NCI-H2227 treated with DMSO at 0.1 percent for 48 hours (cell line): ENCODE data around the gene GRAMD4.

Source experiments
- DNase-seq: peaks from one replicate; lab custom pipeline; 2025; lab: John Stamatoyannopoulos, UW

Gene GRAMD4

DNA sequence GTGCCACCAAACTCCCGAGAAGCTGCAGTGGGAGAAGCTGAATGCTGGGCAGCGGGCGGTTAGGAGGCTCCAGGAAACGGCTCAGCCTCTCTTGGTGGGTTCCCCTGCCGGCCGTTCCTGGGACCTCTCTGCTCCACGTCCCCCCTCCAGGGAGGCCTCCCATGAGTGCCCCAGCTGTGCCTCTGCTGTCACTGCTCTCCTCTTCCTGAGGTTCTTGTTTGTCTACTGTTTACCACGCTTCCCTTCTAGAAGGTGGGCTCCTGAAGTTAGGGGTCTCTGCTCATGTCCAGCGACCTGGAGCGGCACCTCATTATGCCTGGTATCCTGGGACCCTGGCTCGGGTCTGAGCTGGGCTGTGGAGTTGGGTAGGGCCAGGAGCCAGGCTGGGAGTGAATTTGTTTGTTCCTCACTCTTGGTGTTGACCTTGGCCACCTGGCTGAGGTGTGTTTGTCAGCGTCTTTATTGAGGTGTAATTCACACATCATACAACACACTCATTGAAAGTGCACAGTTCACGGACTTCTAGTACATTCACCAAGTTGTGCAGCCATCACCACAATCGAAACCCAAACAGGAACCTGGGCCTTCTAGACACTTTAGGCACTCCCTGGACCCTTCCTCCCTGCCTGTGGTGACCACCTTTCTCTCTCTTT lies 37.8 kb upstream of the GRAMD4 start:
- DNase-seq: no peak

DNA sequence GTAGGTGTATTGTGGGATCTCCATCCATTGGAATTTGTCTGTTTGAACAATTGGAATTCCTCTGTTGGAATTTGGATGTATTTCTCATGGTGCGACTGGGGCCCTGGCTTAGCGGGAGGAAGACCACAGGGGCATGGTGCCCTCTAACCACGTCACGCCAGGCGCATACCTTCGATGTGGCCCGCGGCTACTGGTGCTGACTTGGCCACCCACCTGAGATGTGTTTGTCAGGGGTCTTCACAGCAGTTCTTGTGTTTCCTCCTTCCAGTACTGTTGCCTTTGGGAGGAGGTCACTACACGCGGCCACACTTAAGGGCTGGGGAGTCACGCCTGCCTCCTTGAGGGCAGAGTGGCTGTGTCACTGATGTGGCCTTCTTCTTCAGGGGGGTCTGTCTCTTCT lies 36.6 kb upstream of the GRAMD4 start:
- no peak for DNase-seq

DNA sequence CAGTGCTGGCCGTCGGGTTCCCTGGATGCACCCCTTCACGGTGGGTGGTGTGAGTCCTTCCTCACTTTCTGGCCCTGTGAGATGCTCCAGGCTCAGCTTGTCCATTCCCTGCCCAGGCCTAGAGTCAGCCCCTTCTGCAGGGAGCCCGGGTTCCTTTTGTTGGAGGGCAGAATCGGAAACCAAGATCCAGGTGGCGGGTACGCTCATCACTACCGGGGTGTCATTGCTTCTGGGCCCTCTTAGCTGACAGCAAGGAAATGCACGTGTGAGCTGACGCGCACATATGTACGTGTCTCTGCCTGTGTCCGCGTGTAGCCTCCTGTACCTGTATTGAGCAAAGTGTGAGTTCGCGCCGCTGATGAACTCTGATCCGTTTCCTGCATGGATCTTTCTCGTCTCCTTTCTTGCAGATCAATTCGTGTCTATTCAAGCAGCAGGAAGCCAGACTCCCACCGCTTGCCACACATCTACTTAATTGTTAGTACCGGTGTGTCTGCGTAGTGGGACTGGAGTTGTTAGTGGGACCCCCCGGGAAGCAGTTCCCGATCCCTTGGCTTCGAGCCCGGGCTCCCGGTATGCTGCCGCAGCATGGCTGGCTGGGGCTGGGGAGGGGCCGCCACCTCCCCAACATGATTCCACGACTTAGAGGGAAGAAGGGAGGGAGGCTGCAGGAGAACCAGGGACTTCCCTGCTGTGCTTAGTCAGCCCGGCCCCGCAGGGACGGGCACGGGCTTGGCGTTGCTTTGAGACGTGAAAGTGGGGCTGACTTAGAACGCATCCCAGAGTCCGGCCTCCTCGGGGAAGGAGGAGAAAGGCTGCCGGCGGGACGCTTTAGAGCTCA lies 35.9 kb upstream of the GRAMD4 start:
- DNase-seq: no peak

DNA sequence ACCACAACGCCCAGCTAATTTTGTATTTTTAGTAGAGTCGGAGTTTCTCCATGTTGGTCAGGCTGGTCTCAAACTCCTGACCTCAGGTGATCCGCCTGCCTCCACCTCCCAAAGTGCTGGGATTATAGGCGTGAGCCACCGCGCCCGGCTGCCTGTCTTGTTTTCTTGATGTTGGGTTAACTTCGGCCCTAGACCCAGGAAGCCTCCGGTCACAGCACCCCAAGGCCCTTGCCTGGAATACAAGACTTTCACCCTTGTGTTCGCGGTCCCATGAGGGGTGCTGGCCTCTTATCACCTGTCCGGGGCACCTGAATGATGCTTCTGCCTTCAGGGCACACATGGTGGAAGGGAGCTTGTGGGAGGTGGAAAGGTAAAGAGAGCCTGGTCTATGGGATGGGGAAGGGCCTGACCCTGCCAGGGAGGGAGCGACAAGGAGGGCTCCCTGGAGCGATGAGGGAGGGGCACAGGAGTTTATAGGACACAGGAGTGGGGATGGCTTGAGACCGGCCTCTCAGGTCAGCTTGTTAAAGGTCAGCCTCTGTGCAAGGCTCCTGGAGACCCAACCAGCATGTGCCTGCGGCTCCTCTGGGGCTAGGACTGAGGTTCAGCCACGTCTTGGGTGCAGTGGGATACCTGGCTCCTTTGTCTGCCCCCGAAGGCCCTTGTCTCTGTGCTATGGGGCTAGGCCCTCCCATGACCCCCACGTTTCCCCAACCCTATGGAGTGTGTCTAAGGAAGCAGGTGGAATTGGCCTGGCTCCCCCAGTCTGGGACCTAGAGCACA lies 34.7 kb upstream of the GRAMD4 start:
- DNase-seq: no peak

DNA sequence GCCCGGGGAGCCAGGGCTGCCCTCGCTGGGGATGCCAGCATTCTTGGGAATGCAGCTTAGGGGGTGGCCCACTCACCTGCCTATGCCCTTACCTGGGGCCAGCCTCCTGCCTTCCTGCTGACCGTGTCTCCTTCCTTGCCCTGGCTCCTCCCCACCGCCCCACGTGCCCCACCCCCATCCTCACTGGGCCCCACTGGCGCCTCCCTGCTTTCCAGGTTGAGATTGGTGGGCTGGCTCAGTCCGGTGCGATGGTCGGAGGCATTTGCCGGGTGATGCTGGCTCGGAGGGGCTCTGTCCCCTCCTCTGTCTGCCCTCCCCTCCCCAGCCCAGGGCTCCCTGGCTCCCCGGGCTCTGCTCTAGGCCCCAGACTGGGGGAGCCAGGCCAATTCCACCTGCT lies 34.1 kb upstream of the GRAMD4 start:
- no peak for DNase-seq

DNA sequence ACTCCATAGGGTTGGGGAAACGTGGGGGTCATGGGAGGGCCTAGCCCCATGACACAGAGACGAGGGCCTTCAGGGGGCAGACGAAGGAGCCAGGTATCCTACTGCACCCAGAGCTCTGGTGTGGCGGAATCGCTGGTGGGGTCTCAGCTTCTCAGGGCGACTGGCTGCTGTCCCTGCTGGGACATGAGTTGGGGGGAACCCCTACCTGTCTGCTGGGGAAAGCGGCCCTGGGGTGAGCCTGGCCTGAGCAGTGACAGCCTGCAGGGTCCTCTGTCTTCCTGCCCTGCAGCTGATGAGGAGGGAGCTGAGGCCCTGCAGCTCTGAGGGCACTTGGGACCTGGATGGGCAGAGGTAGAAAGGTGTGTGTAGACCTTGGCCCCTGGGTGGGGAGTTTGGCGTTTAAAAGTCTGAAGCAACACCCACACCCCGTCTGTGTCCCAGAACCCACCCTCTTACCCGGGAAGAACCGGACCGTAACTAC lies 33.6 kb upstream of the GRAMD4 start:
- DNase-seq: no peak

DNA sequence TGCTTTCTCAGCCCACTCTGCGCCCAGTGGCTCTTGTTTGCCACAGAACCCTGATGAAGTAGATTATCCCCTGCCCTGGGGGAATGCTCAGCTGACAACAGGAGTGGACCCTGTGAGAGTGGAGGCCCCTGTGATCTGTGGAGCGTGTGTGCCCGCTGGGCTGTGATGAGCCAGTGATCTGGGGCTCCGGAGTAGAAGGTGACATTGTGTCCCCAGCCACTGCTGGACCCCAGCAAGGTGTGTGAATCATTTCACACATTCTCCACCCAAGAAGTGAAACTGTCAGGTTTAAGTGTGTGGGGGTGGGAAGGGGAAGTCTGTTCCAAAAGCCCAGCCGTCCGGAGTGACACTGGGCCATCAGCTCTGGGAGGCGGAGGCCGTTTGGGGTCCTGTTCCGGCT lies 33.1 kb upstream of the GRAMD4 start:
- DNase-seq: no peak

DNA sequence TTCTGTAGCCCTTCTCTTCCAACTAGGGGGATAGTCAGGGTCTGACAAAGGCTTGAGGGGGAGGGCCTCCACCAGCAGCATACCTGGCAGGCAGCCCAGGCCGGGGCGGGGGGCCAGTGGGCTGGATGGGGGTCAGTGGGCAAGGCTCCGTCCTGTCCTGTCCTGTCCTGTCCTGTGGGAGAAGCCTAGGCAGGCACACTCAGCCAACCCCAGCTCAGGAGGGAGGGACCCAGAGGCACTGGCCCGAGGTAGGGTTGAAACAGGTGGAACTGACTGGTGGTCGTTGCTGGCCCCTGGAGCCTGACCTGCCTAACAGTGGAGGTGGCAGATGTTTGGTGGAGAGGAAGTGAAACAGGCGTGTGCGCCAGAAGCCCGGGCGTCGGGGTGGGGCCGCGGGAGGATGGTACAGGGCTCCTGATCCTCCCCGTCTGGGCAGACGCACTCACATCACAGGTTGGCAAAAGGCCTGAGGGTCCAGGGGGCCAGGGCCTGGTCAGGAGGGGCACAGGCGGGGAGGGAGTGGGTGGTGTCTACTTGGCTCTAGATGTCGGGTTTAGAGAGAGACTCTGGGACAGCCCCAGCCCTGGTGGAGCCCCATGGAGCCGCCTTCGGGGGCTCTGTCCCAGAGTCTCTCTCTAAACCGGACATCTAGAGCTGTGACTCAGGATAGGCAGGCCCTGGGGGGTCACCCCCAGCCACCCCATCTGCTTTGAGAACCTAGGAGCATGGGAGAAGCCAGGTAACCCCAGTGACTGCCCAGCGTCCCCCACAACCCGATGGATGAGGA lies 32.5 kb upstream of the GRAMD4 start:
- DNase-seq: no peak

DNA sequence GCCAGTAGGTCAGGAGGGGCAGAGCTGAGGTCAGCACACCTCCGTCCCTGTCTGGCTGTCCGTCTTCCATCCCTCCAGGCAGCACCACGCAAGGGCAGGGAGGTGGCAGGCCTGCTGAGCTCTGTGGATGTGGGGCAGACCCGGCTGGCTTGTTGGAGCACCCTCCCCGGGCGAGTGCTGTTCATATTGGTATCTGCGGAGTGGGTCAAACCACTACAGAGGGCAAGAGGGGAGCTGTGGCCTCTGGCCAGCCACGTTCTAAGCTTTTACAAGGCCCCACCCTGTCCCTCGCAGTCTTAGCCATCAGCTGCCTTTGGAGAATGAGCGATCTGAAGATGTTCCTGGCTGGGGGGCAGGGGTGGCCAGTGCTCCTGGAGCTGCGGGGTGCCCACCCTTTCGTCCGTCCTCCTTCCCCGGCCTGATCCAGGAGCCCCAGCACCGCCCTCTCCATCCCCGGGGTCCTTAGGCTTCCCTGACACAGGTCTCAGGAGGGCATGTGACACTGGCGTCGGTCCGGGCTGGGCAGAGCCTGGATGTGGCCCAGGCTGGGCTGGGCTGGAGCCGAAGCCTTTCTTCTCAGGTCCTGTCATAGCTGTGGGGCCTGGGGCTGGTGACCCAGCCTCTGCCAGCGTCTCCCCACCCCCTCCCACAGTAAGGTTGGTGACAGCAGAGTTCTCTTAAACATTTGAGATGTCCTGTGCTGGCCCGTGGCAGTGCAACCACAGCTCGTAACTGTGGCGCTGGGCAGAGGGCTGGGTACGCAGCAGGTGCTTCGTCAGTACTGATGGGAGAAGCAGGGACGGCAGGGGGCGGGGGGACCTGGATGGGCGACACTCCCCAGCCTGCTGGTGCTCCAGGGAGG lies 31.7 kb upstream of the GRAMD4 start:
- no peak for DNase-seq

DNA sequence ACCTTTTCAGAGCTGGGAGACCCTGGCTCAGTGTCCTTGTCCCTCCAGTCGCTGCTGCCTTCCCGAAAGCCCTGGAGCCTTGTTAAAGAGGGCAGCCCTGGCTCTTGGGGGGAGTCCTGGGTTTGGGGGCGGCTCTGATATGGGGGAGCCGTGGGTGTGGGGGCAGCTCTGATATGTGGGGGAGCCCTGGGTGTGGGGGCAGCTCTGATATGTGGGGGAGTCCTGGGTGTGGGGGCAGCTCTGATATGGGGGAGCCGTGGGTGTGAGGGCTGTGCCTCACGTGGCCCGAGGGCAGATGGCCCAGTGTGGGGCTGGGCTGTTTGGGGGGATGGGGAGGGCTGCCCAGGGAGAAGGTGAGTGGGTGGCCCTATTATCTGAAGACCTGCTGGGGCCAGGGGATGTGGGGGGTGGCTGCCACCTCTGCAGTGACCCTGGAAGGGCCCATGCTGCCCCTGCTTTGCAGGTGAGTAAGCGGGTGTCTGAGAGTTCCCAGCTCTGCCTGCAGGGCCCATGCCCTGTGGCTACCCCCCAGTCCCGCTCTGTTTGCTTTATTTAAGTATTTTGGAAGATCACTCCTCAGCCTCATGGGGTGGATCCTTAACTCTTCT lies 30.9 kb upstream of the GRAMD4 start:
- no peak for DNase-seq

DNA sequence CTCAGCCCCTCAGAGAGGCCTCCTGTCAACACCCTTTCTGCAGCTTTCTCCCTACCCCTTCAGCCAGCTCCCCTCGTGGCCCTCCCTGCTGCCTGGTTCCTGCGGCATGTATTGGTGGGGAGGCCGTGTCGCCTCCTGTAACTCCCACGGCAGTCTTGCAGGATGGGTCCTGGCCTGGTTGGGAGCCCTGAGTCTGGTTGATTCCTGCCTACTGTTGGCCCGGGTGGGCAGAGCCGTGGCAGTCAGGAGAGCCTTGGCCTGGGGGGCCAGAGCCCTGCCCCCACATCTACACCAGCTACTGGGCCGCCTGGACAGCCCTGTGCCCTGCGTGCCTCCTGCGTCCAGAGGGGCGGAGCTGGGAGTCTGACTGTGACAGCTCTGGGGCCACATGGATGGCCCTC lies 30.3 kb upstream of the GRAMD4 start:
- no peak for DNase-seq

DNA sequence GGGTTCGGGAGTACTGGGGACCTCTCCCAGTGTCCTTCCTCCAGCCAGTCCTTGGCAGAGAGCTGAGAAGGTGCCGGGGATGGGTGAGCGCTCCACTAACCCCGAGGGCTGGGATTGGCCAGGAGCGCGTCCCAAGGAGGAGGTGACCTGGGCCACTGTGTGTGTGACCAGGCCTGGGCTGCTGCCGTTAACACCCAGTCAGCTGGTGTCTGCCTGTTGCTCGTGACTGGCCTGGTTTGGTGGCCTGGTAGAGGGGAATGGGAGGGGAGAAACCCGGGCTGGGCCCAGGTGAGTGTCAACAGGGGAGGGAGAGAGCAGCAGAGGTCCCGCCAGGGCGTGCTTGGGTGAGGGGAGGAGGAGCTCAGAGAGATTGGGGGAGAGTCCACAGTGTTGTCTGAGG lies 29.9 kb upstream of the GRAMD4 start:
- no peak for DNase-seq

DNA sequence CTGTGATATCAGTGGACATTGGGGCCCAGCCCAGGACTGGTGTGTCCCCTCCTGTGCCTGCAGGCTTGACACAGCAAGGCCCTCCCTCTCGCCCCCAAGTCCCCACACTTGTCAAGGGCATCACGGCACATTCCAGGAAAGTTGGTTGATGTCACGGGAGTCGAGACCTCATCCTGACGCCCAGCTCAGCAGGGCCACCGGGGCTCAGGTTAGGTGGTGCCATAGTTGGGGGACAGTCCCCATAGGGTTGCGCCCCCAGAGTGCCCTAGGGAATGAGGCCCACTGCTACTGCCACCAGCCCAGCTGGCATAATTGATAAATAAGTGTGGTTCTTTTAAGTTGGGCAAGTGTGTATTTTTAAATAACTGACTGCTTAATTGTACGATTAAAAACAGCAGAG lies 28.3 kb upstream of the GRAMD4 start:
- DNase-seq: no peak

DNA sequence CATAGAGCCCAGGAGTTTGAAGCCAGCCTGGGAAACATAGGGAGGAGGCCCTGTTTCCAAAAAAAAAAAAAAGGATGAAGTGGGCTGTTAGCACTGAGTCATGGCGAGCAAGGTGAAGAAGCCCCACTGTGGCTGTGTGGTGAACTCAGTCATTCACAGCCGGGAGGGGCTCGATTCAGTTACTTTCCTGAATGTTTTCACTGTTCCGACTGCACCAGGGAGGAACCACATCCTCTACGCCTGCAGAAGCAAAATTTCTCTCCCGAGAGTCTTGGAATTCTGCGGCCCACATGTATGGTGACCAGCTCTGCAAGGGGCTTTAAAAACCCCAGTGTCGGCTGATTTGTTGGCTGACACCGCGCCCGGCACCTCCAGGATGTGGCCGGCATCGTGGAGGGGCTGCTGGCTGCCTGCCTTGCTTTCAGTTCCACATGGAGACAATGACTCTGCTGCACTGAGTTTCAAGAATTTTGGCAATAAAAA lies 27.8 kb upstream of the GRAMD4 start:
- no peak for DNase-seq

DNA sequence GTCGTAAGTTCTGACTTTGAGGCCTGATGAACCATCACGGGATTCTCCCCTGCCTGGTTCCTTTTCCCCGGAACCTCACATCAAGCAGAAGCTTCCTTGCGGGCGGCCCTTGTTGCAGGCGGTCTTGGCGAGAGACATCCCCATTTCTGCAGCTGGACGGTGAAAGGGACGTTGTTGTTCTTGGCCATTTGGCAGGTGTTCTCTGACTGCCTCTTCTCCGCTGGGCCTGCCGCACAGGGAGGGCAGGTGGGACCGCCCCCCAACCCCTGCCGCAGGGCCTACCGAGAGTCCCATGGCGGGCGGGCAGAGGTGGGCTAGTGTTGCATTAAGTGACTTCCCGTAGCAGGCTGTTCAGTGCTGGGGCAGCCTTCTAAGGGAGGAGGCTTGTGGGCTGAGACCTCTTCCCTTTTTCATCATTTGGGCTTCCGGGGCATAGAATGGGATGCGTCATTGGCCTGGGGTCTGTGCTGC lies 26.9 kb upstream of the GRAMD4 start:
- DNase-seq: no peak

DNA sequence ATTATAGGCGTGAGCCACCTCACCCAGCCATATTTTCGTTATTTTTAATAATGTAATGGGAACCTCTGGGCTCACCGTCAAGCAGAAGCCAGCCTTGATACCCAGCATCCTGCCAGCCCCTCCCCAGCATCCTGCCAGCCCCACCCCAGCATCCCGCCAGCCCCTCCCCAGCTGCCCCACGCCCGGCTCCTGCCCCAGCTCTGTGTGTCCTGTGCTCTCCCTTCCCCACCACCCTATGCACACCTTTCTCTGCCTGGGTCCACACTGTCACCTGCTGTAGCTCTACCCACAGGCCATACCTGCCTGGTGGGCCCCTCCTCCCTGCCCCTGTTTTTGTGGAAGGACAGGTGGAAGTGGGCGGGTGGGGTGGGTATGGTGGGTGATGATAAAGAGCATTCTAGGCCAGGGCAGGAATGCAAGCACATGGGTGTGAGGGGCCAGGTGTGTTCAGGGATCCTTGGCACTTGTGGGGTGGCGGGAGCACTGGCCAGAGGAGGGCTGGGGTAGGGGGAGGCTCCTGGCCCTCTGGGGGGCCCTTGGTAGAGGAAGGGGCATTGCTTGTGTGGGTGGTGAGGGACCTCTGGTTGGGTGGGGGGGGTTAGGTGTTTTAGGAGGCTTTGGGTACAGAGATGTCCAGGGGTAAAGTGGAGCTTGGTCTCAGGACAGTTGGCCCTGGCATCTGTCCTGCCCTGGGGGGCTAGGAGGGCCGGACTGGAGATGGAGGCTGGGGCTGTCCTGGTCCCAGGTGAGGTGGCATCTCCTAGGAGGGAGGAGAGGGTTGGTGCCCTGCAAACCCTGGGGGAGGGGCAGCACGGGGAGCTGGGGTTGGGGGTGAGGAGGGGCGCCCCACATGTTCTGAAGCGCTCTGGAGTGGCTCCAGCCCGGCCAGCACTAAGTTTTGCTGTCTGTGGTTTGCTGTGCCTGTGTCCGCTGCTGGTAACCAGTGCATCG lies 25.9 kb upstream of the GRAMD4 start:
- no peak for DNase-seq

DNA sequence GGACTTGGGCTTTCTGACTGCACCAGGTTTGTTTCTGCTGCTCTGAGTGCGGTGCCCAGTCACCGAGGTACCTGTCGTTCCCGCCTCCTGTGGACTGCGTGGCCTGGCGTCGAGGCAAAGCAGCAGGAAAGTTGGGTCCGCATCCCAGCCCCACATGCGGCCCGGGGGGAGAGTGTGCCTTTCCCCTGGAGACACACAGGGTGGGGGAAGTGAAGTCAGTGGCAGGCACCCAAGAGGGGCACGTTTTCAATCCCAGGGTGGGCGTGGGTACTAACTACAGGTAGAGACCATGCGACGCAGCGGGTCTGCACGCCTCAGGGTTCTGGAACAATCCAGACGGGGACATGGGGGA lies 25.3 kb upstream of the GRAMD4 start:
- no peak for DNase-seq

DNA sequence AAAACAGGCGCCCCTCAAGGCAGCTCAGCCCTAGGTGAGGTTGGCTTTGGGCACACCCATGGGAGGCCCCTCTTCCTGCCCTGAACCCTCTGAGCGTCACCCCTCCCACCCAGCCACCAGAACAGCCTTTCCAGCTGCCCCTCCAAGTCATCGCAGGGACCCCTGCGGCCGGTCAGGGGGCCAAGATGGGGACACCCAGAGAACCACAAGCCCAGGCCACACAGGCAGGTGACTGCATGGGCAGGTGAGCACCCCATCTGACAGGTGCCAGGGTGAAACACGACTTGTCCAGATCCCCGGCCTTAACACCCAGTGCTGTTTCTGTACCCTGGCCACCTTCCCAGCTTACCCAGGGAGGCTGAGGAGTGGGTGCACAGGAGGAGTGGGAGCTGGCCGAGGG lies 24.6 kb upstream of the GRAMD4 start:
- DNase-seq: no peak

DNA sequence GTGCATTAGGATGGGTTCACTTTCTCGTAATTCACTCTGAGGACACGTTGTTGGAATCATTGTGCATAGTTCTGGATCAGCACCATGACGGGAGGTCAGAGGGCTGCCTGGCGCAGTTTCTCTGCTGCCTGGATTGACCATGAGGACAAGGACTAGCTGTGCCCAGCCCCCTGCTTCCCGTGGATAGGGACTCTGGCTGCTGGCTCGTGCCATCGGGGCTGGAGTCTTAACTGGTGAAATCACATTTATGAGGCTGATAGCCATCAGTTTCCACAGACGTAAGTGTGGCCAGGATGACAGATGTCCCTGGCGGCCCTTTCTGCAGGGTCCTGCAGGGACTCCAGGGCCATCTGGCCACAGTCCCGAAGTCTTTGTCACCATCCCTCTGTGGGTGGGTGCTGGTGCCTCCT lies 24.1 kb upstream of the GRAMD4 start:
- DNase-seq: no peak
